Suppressor macrophage treated with lipopolysaccharide for 1 hour (primary cell): Measurements from ENCODE around the gene DRAP1.
A peak's percentile ranks its signal among the peaks of the same experiment; 100 is the strongest.

Experiments
- DNase-seq, 3 donors: peaks; one replicate each; pipeline ENCODE4 v3.0.0-alpha.2; 2020 to 2022

DRAP1 gene

GRCh38 chr11:65919141-65919572 is at the start of gene DRAP1:
DRAP1 (plus strand) TSS chr11:65919426; CDS start chr11:65919502, 76 bp downstream.
- DNase-seq, result peak; percentile 99 to 100 (median 99)

- no peak for DNase-seq
These were observed 49.5 kb upstream of the DRAP1 start for GRCh38 chr11:65869643-65870306.

GRCh38 chr11:65870307-65870658 is 48.9 kb upstream of the DRAP1 start:
- DNase-seq, result no peak

GRCh38 chr11:65870706-65871681 is 48.2 kb upstream of the DRAP1 start:
- no peak for DNase-seq

- DNase-seq, result no peak
These were observed 47.2 kb upstream of the DRAP1 start for GRCh38 chr11:65871811-65872548.

- peak in 2 of 3 donors; percentile 52 to 62 for DNase-seq
These were observed 46.5 kb upstream of the DRAP1 start, which contains the start of gene EFEMP2 for GRCh38 chr11:65872586-65873317. EFEMP2 (minus strand) TSS chr11:65872800; CDS start chr11:65872354, 446 bp downstream.

- DNase-seq, result peak; percentile 95 to 99 (median 97)
These were observed 45.7 kb upstream of the DRAP1 start for GRCh38 chr11:65873318-65874156.

- DNase-seq, result no peak
These were observed 39.6 kb upstream of the DRAP1 start, which contains the start of gene CTSW for GRCh38 chr11:65879617-65880016. CTSW (plus strand) TSS chr11:65879837; CDS start chr11:65879855, 18 bp downstream.

GRCh38 chr11:65880027-65880426 is 39.2 kb upstream of the DRAP1 start:
- no peak for DNase-seq

- no peak for DNase-seq
These were observed 38.3 kb upstream of the DRAP1 start for GRCh38 chr11:65880844-65881421.

GRCh38 chr11:65882120-65883057 is 36.8 kb upstream of the DRAP1 start:
- no peak for DNase-seq

- no peak for DNase-seq
These were observed 36.0 kb upstream of the DRAP1 start for GRCh38 chr11:65883058-65883761.

GRCh38 chr11:65883786-65884715 is 35.2 kb upstream of the DRAP1 start:
- DNase-seq, result no peak

GRCh38 chr11:65884716-65885092 is 34.5 kb upstream of the DRAP1 start:
- peak; percentile 88 to 92 (median 90) for DNase-seq

- DNase-seq, result no peak
These were observed 34.0 kb upstream of the DRAP1 start for GRCh38 chr11:65885231-65885630.

GRCh38 chr11:65885808-65886536 is 33.3 kb upstream of the DRAP1 start:
- no peak for DNase-seq
